Activated naive CD8-positive, alpha-beta T cell treated with anti-CD3 and anti-CD28 coated beads for 36 hours (primary cell): ENCODE results near the gene ACACA. TPM values are rescaled to one million over a fixed set of nuclear protein-coding genes. Genes with fewer than 3 reads are reported as not detected.

Experiments
- DNase-seq: peaks from one replicate; pipeline ENCODE4 v3.0.0; 2021
- H3K27ac Mint-ChIP-seq: one replicate; pipeline ENCODE4 v1.8.0; 2022; ENCODE audit warnings: mild to moderate bottlenecking, moderate library complexity, mixed read lengths
- H3K27me3 Mint-ChIP-seq: one replicate; pipeline ENCODE4 v1.8.0; 2022; ENCODE audit warnings: mild to moderate bottlenecking, mixed read lengths
- H3K36me3 Mint-ChIP-seq: one replicate; pipeline ENCODE4 v1.8.0; 2021; ENCODE audit warnings: mild to moderate bottlenecking, mixed read lengths
- H3K4me1 Mint-ChIP-seq: one replicate; pipeline ENCODE4 v1.8.0; 2021; ENCODE audit warnings: mixed read lengths
- H3K4me3 Mint-ChIP-seq: one replicate; pipeline ENCODE4 v1.8.0; 2022; ENCODE audit warnings: mild to moderate bottlenecking, moderate library complexity, mixed read lengths
- H3K9me3 Mint-ChIP-seq: one replicate; pipeline ENCODE4 v1.8.0; 2022; ENCODE audit warnings: mixed read lengths
- total RNA-seq, 2 experiments: library from RNA; stranded (reverse); gene quantifications; one replicate each; pipeline ENCODE4 v1.2.3, GENCODE V29; 2021

The ACACA gene
- total RNA-seq, 2 experiments from 2014 or later, result 68.3 to 76.3 TPM

DNA sequence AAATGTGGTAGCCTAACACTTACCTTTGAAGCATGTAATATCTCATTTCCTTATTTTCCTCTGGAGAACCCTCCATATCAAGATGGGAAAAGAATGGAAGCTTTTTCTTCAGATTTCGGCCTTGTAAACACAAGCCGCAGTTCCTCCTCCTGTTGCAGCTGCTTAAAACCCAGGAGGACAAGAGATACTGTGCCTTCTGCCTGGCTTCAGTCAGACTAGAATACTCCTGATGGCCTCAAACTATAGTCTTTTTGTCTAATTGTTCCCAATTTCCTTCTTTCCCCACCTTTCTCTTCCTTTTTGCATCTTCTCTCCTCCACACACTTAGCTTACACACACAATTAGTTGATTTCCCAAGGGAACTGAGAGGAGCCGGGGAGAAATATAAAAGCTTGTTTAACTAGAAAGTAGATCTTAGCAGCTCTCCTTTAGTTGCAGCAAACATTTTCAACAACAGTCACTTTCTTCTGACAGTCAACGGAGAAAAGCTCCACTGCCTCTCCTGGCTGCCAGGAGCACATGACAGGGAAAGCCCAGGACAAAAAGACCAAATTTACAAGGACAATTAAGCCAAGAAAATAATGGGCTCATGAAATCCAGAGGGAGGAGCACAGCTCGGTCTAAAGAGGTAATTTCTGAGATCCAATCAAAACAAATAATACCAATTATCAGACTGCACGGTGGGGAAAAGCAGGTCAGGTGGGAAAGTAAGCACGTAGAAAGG is 107.2 kb downstream of the ACACA start:
- Mint-ChIP-seq H3K4me1 (no peaks in the 10 kb centered on the region), H3K27ac (no peak overlapping the region), H3K27me3 (no peaks in the 10 kb centered on the region), H3K9me3 (no peaks in the 10 kb centered on the region), H3K36me3 (peaks cover 5% of the 10 kb centered on the region), H3K4me3 (no peak overlapping the region)
- no peak for DNase-seq

GRCh38 chr17:37295888-37296287 is 110.7 kb downstream of the ACACA start:
- Mint-ChIP-seq H3K4me1 (no peaks in the 10 kb centered on the region), H3K27ac (no peak overlapping the region), H3K36me3 (peaks cover 3% of the 10 kb centered on the region), H3K9me3 (no peaks in the 10 kb centered on the region), H3K27me3 (no peaks in the 10 kb centered on the region), H3K4me3 (no peak overlapping the region)
- no peak for DNase-seq

GRCh38 chr17:37294888-37295287 is 111.7 kb downstream of the ACACA start:
- no peak overlapping the region for H3K27ac Mint-ChIP-seq
- no peak for DNase-seq
- H3K9me3 Mint-ChIP-seq, result no peaks in the 10 kb centered on the region
- peaks cover 3% of the 10 kb centered on the region for H3K36me3 Mint-ChIP-seq
- no peaks in the 10 kb centered on the region for H3K4me1 Mint-ChIP-seq
- H3K4me3 Mint-ChIP-seq, result no peak overlapping the region
- H3K27me3 Mint-ChIP-seq, result no peaks in the 10 kb centered on the region

DNA sequence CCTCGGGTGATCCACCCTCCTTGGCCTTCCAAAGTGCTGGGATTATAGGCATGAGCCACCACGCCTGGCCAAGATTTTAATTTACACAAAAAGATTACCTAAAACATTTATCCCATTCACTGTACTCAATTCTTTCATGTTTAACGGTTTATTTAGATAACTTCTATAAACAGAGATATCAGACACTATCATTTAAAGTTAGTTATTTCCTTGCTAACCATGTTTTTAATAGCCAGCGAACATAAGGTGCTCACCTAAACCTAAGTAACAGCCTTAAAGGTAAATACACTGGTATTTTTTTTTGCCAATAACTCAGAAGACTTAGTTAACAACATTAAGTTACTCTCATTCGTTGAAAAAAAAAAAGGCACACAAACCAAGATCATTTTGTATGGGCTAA is 112.9 kb downstream of the ACACA start:
- Mint-ChIP-seq H3K27me3 (no peaks in the 10 kb centered on the region), H3K4me3 (no peak overlapping the region), H3K36me3 (peaks cover 3% of the 10 kb centered on the region), H3K27ac (no peak overlapping the region), H3K4me1 (no peaks in the 10 kb centered on the region), H3K9me3 (no peaks in the 10 kb centered on the region)
- DNase-seq, result no peak

- Mint-ChIP-seq H3K9me3 (no peaks in the 10 kb centered on the region), H3K27ac (no peak overlapping the region), H3K27me3 (no peaks in the 10 kb centered on the region), H3K36me3 (no peaks in the 10 kb centered on the region), H3K4me3 (no peak overlapping the region), H3K4me1 (no peaks in the 10 kb centered on the region)
- DNase-seq, result no peak
These were observed 114.1 kb downstream of the ACACA start for GRCh38 chr17:37292429-37293139.

DNA sequence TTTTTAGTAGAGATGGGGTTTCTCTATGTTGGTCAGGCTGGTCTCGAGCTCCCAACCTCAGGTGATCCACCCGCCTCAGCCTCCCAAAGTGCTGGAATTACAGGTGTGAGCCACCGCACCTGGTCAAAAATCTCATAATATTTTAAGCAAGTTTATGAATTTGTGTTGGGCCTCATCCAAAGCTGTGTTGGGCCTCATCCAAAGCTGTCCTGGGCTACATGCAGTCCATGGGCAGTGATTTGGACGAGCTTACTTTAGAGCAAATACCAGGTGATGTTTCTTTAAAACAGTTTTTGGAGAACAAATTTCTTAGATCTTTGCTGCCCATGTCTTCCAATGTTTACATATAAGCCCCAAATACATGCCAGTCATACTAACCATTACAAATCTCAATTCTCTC is 115.3 kb downstream of the ACACA start:
- DNase-seq, result no peak
- Mint-ChIP-seq H3K27me3 (no peaks in the 10 kb centered on the region), H3K36me3 (no peaks in the 10 kb centered on the region), H3K4me1 (no peaks in the 10 kb centered on the region), H3K27ac (no peak overlapping the region), H3K4me3 (no peak overlapping the region), H3K9me3 (no peaks in the 10 kb centered on the region)

DNA sequence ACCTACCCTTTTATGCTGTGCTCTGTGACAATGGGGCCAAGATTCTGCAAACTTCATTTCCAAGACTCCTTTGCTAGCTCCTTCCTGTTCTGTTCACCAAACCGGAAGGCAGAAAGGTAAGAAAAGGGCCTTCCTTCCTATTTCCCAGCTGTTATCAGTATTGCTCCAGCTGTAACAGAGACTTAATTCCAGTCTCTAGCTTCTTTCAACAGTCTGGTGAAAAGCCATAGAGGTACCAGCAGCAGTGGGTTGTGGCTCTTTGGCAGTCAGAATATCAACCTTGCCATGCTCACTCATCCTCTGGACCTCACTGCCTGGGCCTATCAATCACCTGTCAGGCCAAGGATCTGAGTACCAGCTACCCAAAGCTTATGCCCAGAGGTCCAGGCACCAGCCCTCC is 120.2 kb downstream of the ACACA start:
- H3K27ac Mint-ChIP-seq, result no peak overlapping the region
- no peaks in the 10 kb centered on the region for H3K9me3 Mint-ChIP-seq
- H3K36me3 Mint-ChIP-seq, result peaks cover 23% of the 10 kb centered on the region
- no peak overlapping the region for H3K4me3 Mint-ChIP-seq
- no peaks in the 10 kb centered on the region for H3K27me3 Mint-ChIP-seq
- H3K4me1 Mint-ChIP-seq, result peaks cover 2% of the 10 kb centered on the region
- no peak for DNase-seq

DNA sequence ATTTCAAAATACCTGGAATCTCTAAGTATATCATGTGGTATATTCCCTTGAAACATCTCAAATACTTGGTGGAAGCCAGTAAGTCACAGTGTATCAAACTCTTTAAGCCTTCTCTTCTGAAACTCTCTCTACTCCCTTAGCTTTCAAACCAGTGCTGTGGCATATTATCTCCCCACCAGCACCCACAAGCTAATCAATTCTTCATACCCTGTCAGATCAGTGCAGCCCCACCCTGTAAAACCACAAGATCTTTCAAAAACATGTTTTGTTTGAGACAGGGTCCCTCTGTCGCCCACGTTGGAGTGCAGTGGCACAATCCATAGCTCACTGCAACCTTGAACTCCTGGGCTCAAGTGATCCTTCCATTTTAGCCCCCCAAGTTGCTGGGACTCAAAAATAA is 122.4 kb downstream of the ACACA start:
- peaks cover 2% of the 10 kb centered on the region for H3K4me1 Mint-ChIP-seq
- no peaks in the 10 kb centered on the region for H3K9me3 Mint-ChIP-seq
- H3K27me3 Mint-ChIP-seq, result no peaks in the 10 kb centered on the region
- H3K27ac Mint-ChIP-seq, result peak overlapping the region; percentile 8
- H3K36me3 Mint-ChIP-seq, result peaks cover 34% of the 10 kb centered on the region
- H3K4me3 Mint-ChIP-seq, result no peak overlapping the region
- no peak for DNase-seq

- no peaks in the 10 kb centered on the region for H3K9me3 Mint-ChIP-seq
- H3K36me3 Mint-ChIP-seq, result peaks cover 34% of the 10 kb centered on the region
- no peak for DNase-seq
- H3K4me3 Mint-ChIP-seq, result no peak overlapping the region
- peaks cover 2% of the 10 kb centered on the region for H3K4me1 Mint-ChIP-seq
- no peak overlapping the region for H3K27ac Mint-ChIP-seq
- no peaks in the 10 kb centered on the region for H3K27me3 Mint-ChIP-seq
These were observed 123.1 kb downstream of the ACACA start for GRCh38 chr17:37283414-37283961.

DNA sequence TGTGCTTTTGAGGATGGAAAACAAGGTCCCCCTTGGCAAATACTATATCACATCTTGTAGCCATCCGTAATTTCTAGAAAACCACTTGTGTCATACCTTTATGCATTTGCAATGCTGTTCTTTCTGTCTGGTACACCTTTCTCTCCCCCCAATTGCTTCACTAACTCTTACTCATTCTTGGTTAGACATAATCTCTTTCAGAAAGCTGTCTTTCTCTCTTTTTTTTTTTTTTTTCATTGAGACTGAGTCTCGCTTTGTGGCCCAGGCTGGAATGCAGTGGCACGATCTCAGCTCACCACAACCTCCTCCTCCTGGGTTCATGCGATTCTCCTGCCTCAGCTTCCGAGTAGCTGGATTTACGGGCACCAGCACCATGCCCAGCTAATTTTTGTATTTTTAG is 125.8 kb downstream of the ACACA start:
- H3K27me3 Mint-ChIP-seq, result no peaks in the 10 kb centered on the region
- no peak overlapping the region for H3K4me3 Mint-ChIP-seq
- H3K4me1 Mint-ChIP-seq, result peaks cover 2% of the 10 kb centered on the region
- peaks cover 47% of the 10 kb centered on the region for H3K36me3 Mint-ChIP-seq
- no peak for DNase-seq
- no peaks in the 10 kb centered on the region for H3K9me3 Mint-ChIP-seq
- no peak overlapping the region for H3K27ac Mint-ChIP-seq

DNA sequence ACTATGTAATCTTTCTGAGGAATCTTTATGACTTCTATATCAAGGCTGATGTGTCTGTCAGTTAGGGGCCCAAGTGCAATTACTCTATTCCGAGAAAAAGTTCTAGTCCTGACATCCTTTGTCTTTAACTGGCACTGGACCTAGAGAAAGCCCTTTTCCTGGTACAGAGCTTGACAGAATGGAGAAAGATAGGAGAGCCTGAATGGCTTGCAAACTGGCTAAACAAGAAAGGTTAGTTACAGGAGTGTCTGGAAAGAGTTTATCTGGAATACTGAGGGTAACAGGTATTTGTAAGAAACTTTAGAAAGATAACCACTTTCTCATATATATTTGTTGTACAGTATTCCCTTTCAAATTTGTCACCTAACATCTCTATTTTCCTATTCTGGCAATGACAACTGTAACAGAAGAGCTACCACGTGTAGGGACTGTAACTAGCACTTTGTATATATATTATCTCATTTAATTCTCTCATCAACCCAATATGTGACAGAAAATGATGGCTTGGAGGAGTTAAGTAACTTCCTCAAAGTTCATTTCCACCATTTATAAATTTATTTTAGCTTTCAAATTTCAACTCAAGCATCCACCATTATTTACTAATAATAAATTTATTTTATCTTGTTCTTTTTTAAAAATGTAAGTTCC is 128.3 kb downstream of the ACACA start:
- Mint-ChIP-seq H3K36me3 (peaks cover 48% of the 10 kb centered on the region), H3K27ac (no peak overlapping the region), H3K4me3 (no peak overlapping the region), H3K9me3 (no peaks in the 10 kb centered on the region), H3K4me1 (no peaks in the 10 kb centered on the region), H3K27me3 (no peaks in the 10 kb centered on the region)
- DNase-seq, result no peak

DNA sequence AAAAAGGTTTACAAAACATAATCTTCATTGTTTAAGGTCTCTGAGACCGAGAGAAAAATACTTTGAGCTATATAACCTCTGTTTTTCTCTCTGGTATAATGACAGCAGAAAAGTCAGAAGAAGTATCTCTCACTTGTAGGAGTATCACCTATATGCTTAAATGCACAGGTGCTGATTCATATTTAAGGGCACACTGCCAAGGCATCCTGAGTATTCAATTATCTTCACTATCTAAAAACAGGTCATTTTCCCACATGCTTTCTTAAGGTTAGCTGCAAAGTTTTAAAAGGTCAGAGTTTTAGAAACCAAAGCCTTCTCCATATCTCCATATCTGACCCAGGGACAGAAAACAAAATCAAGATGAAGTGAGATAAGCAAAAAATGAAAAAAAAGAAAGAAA is 130.2 kb downstream of the ACACA start:
- Mint-ChIP-seq H3K9me3 (no peaks in the 10 kb centered on the region), H3K4me3 (no peak overlapping the region), H3K36me3 (peaks cover 34% of the 10 kb centered on the region), H3K4me1 (no peaks in the 10 kb centered on the region), H3K27me3 (no peaks in the 10 kb centered on the region), H3K27ac (no peak overlapping the region)
- no peak for DNase-seq

GRCh38 chr17:37274461-37274860 is 132.2 kb downstream of the ACACA start:
- H3K4me3 Mint-ChIP-seq, result no peak overlapping the region
- peaks cover 37% of the 10 kb centered on the region for H3K36me3 Mint-ChIP-seq
- no peaks in the 10 kb centered on the region for H3K27me3 Mint-ChIP-seq
- H3K4me1 Mint-ChIP-seq, result no peaks in the 10 kb centered on the region
- no peak overlapping the region for H3K27ac Mint-ChIP-seq
- no peak for DNase-seq
- H3K9me3 Mint-ChIP-seq, result no peaks in the 10 kb centered on the region

DNA sequence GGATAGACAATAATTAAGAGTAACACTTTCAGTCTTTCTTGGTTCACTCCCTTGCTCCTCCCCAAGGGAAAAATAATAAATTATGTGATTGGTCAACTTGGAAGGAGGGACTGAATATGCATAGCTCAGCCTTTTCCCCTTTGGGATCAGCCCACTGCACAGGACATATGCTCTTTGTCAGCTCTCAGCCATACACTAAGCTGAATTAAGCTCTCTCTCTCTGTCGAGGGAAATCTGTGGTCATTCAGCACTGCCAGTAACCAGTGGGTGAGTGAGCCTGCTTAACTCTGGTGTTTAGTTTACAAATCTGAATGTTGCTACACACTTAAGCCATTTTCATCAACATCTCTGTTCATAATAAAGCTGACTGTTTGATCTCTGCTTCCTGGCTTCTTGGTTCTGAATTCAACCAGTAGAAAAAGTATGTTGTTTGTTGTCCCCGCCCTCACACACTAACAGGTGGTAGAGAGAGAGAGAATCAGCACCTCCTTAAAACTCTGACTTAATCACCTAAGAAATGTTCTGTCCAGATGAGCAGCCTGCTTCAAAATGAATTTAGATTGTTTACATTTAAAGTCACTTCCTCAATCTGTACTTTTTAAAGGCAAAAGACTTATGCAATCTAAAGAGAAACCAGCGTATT is 133.1 kb downstream of the ACACA start:
- Mint-ChIP-seq H3K27ac (no peak overlapping the region), H3K9me3 (no peaks in the 10 kb centered on the region), H3K4me3 (no peak overlapping the region), H3K27me3 (no peaks in the 10 kb centered on the region), H3K36me3 (peaks cover 42% of the 10 kb centered on the region), H3K4me1 (no peaks in the 10 kb centered on the region)
- no peak for DNase-seq
